Common myeloid progenitor, CD34-positive (primary cell): ENCODE data around the gene HIVEP1.
"Not testable (repeated sequence)": the region's sequence is repeated elsewhere in the genome, so short reads cannot be mapped to it uniquely, and the experiment has no call there.

Source experiments
- CTCF ChIA-PET: fragments of 350-600 bp; sonication (Branson Sonifier 250); formaldehyde crosslinking; loops from one replicate; lab custom pipeline; 2021; ENCODE audit warnings: antibody characterized with exemption; lab: Charles Lee
- POLR2A ChIA-PET: fragments of 350-600 bp; sonication (Branson Sonifier 250); formaldehyde crosslinking; loops from one replicate; lab custom pipeline; 2021; ENCODE audit warnings: antibody characterized with exemption; lab: Charles Lee
- DNase-seq, 3 donors: peaks; one replicate each; pipeline versions ENCODE4 v3.0.0 to v3.0.0-alpha.2; 2013
- H3K27ac ChIP-seq, 2 experiments: 1 replicate in 1 of 2; 2 replicates in 1 of 2; pipeline ENCODE4 v1.7.0; 2013; ENCODE audit warnings: inconsistent platforms in 2 of 2, low read length in 2 of 2, mild to moderate bottlenecking in 2 of 2, low read depth in 1 of 2, moderate library complexity in 1 of 2; ENCODE audit not compliant: severe bottlenecking in 2 of 2, insufficient read depth in 1 of 2, poor library complexity in 1 of 2
- H3K27me3 ChIP-seq, 5 experiments: replicated peaks in 2 of 5; 1 replicate in 3 of 5; 2 replicates in 2 of 5; pipeline versions ENCODE4 v1.6.1 to v1.7.0; 2013; ENCODE audit warnings: low read length in 4 of 5, mild to moderate bottlenecking in 2 of 5, moderate library complexity in 2 of 5, inconsistent platforms in 1 of 5; ENCODE audit not compliant: insufficient read depth in 5 of 5, control insufficient read depth in 4 of 5
- H3K36me3 ChIP-seq, 4 experiments: 1 replicate in 2 of 4; 2 replicates in 2 of 4; pipeline versions ENCODE4 v1.6.1 to v1.7.0; 2013; ENCODE audit warnings: low read length in 3 of 4, control low read depth in 1 of 4, mild to moderate bottlenecking in 1 of 4; ENCODE audit not compliant: control insufficient read depth in 4 of 4, insufficient read depth in 4 of 4
- H3K4me1 ChIP-seq, 4 experiments: 1 replicate in 3 of 4; 2 replicates in 1 of 4; pipeline versions ENCODE4 v1.6.1 to v1.7.1; 2013; ENCODE audit warnings: low read length in 3 of 4, mild to moderate bottlenecking in 3 of 4, control low read depth in 1 of 4, inconsistent platforms in 1 of 4, moderate library complexity in 1 of 4; ENCODE audit not compliant: control insufficient read depth in 4 of 4, insufficient read depth in 4 of 4; ENCODE audit errors: control extremely low read depth in 1 of 4
- H3K4me3 ChIP-seq, 7 experiments: 1 replicate in 4 of 7; 2 replicates in 3 of 7; pipeline versions ENCODE4 v1.5.1 to v1.7.0; 2013; ENCODE audit warnings: mild to moderate bottlenecking in 7 of 7, low read length in 6 of 7, moderate library complexity in 6 of 7, inconsistent platforms in 2 of 7, low read depth in 2 of 7, control low read depth in 1 of 7; ENCODE audit not compliant: insufficient read depth in 4 of 7, control insufficient read depth in 1 of 7; ENCODE audit errors: extremely low read depth in 1 of 7
- H3K9me3 ChIP-seq, 5 experiments: 1 replicate in 4 of 5; 2 replicates in 1 of 5; pipeline versions ENCODE4 v1.6.1 to v1.7.1; 2013; ENCODE audit warnings: low read length in 4 of 5, mild to moderate bottlenecking in 2 of 5, inconsistent platforms in 1 of 5, low read depth in 1 of 5, moderate library complexity in 1 of 5; ENCODE audit not compliant: control insufficient read depth in 4 of 5, insufficient read depth in 2 of 5; ENCODE audit errors: control extremely low read depth in 1 of 5
- WGBS: methylation state at CpG from one replicate; pipeline ENCODE4 v1.1.5; 2013; ENCODE audit not compliant: insufficient coverage; 5-methylcytosine and 5-hydroxymethylcytosine counted together

HIVEP1 gene

DNA sequence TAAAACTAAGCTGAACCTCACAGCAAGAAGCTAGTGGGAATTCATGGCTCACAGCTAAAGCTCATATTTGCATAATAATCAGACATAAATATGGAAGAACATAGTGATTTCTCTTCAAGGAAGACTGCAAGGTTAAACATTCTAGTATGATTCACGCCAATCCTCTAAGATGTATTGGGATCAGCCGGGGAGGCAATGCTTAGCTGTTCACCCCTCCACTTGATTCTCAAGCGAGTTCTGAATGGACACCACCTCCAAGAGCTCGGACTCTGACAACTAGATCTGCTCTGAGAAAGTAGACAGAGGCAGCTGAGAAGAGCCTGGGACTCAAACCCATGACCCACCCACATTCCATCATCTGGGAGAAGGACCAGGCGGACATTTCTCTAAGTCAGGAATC is 159.6 kb downstream of the HIVEP1 start:
- Histone ChIP-seq H3K4me3 (no peak overlapping the region), H3K27me3 (no peaks in the 10 kb centered on the region), H3K4me1 (no peaks in the 10 kb centered on the region), H3K27ac (no peak overlapping the region), H3K36me3 (no peaks in the 10 kb centered on the region), H3K9me3 (no peaks in the 10 kb centered on the region)
- DNase-seq: no peak
- ChIA-PET CTCF (interaction anchor here (0.7 to 1.2 kb wide), 2 partner anchors 137 to 544 kb away, joined by 3 read pairs; no protein-coding TSS in a partner anchor), POLR2A (interaction anchor here (0.7 kb wide), 1 partner anchor 9 kb away, joined by 3 read pairs; no protein-coding TSS in a partner anchor)
- WGBS: 100% methylated on average over 5 of the region's 5 CpGs

DNA sequence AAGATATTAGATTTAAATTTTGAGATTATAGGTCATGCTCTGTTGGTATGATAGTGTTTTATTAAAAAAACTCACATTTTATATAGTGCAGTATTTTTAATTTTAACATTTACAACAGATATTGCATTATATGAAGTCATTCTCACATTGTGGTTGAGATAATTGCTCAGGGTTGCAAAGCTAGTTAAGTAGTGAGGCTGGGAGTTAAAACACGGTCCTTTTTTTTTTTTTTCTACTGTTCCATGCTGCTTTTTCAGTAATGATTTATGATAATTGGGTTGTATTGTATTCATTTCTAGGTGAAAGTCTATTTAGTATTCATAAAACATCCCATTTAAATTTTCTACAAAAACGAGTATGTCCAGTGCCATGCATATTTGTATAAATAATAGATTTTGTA is 160.5 kb downstream of the HIVEP1 start:
- H3K27ac ChIP-seq: no peak overlapping the region
- POLR2A ChIA-PET: no interaction called here
- no peaks in the 10 kb centered on the region for H3K4me1 ChIP-seq
- no peaks in the 10 kb centered on the region for H3K9me3 ChIP-seq
- no peaks in the 10 kb centered on the region for H3K27me3 ChIP-seq
- no peak overlapping the region for H3K4me3 ChIP-seq
- H3K36me3 ChIP-seq: no peaks in the 10 kb centered on the region
- no CpG with 5 or more reads among the region's 2 CpGs for WGBS
- CTCF ChIA-PET: interaction anchor here (1.2 kb wide), 1 partner anchor 138 kb away, joined by 3 read pairs; no protein-coding TSS in a partner anchor
- no peak for DNase-seq

- H3K27ac ChIP-seq: no peak overlapping the region
Observed at GRCh38 chr6:12173181-12173580, 161.1 kb downstream of the HIVEP1 start.

GRCh38 chr6:12173661-12174060 is 161.5 kb downstream of the HIVEP1 start:
- POLR2A ChIA-PET: no interaction called here
- CTCF ChIA-PET: no interaction called here
- WGBS: 100% methylated on average over 1 of the region's 2 CpGs
- Histone ChIP-seq H3K36me3 (no peaks in the 10 kb centered on the region), H3K27ac (no peak overlapping the region), H3K9me3 (no peaks in the 10 kb centered on the region), H3K27me3 (no peaks in the 10 kb centered on the region), H3K4me3 (no peak overlapping the region), H3K4me1 (no peaks in the 10 kb centered on the region)
- DNase-seq: no peak

More at GRCh38 chr6:12173181-12173580, 161.1 kb downstream of the HIVEP1 start:
- ChIA-PET CTCF (no interaction called here), POLR2A (no interaction called here)
- Histone ChIP-seq H3K4me3 (no peak overlapping the region), H3K9me3 (no peaks in the 10 kb centered on the region), H3K36me3 (no peaks in the 10 kb centered on the region), H3K27me3 (no peaks in the 10 kb centered on the region), H3K4me1 (no peaks in the 10 kb centered on the region)
- DNase-seq: no peak
- 89% methylated on average over 3 of the region's 5 CpGs for WGBS

- Histone ChIP-seq H3K36me3 (no peaks in the 10 kb centered on the region), H3K4me1 (no peaks in the 10 kb centered on the region), H3K4me3 (no peak overlapping the region), H3K27me3 (no peaks in the 10 kb centered on the region), H3K9me3 (no peaks in the 10 kb centered on the region), H3K27ac (no peak overlapping the region)
- 100% methylated on average over 1 of the region's 2 CpGs for WGBS
- no peak for DNase-seq
- POLR2A ChIA-PET: no interaction called here
- CTCF ChIA-PET: no interaction called here
Observed at GRCh38 chr6:12174878-12175277, 162.8 kb downstream of the HIVEP1 start.

DNA sequence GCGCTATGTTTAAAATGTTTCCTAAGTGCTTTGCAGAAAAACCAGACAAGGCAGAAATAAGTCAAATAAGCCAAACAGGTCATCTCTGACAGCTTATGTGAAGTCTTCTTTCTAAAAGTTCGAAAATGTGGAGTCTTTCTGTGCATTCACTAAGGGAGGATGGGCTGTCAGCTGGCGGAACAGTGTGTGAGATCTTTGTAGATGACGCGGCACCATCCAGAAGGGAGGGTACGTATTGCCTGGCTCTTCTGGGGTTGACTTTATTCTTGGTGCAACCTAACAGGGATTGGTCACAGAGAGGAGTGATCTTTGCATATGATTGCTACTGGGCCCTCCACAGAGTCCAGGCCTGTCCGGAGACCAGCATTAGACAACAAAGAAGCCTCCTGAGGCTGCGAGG is 163.5 kb downstream of the HIVEP1 start:
- Histone ChIP-seq H3K9me3 (no peaks in the 10 kb centered on the region), H3K27ac (no peak overlapping the region), H3K36me3 (no peaks in the 10 kb centered on the region), H3K4me3 (no peak overlapping the region), H3K4me1 (no peaks in the 10 kb centered on the region), H3K27me3 (no peaks in the 10 kb centered on the region)
- DNase-seq: no peak
- ChIA-PET POLR2A (no interaction called here), CTCF (no interaction called here)
- 92% methylated on average over 6 of the region's 8 CpGs for WGBS

DNA sequence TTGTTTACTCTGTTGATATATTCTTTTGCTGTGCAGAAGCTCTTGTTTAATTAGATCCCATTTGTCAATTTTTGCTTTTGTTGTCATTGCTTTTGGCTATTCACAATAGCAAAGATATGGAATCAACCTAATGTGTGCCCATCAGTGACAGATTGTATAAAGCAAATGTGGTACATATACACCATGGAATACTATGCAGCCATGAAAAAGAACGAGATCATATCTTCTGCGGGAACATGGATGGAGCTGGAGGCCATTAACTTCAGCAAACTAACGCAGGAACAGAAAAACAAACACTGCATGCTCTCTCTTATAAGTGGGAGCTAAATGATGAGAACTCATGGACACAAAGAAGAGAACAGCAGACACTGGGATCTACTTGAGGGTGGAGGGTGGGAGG is 164.7 kb downstream of the HIVEP1 start:
- DNase-seq, CTCF ChIA-PET: not testable (repeated sequence)
- WGBS: 89% methylated on average over 3 of the region's 3 CpGs

More for the DNA sequence above, 164.7 kb downstream of the HIVEP1 start:
- H3K4me3 ChIP-seq, H3K27me3 ChIP-seq, H3K27ac ChIP-seq, H3K36me3 ChIP-seq, POLR2A ChIA-PET, H3K9me3 ChIP-seq, H3K4me1 ChIP-seq: not testable (repeated sequence)
